SU-DHL-6 (cell line): ENCODE data around the gene ARFGEF2.

Source experiments
- CTCF ChIP-seq: fragments of 200-600 bp; sonication (generic); IDR thresholded peaks from one replicate; pipeline ENCODE4 v1.5.1; 2017; ENCODE audit warnings: antibody characterized with exemption, mild to moderate bottlenecking, low read length, moderate library complexity; ENCODE audit not compliant: insufficient read depth, poor library complexity, severe bottlenecking
- EZH2phosphoT487 ChIP-seq: fragments of 200-600 bp; sonication (generic), shearing (Covaris generic); conservative IDR thresholded peaks from 2 replicates; pipeline ENCODE4 v1.6.1; 2018; ENCODE audit warnings: mild to moderate bottlenecking, antibody characterized with exemption, low read length, moderate library complexity, mixed read lengths

- TF ChIP-seq CTCF = no peak
- TF ChIP-seq EZH2phosphoT487 = no peak
Observed at GRCh38 chr20:48940170-48940569, 18.7 kb downstream of the ARFGEF2 start.
